ENCODE results near the gene KRR1. TPM values are rescaled to one million over a fixed set of nuclear protein-coding genes. Genes with fewer than 3 reads are reported as not detected.
"Not testable (repeated sequence)": the region's sequence is repeated elsewhere in the genome, so short reads cannot be mapped to it uniquely, and the experiment has no call there.

The KRR1 gene
- total RNA-seq, 2 experiments from 2014 or later: 81.1 to 83.9 TPM

DNA sequence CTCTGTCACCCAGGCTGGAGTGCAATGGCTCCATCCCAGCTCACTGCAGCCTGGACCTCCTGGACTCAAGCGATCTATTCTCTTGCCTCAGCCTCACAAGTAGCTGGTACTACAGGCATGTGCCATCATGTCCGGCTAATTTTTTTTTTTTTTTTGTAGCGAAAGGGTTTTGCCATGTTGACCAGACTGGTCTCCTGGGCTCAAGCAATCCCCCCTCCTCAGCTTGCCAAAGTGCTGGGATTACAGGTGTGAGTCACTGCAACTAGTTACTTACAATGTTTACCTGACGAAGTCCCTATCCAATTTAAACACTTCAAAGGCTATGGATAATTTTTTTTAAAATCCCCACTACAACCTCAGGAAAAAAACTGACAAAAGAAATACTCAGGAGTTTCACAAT lies 1.8 kb downstream of the KRR1 start:
- CTCF ChIA-PET: interaction anchor here (0.7 to 4.0 kb wide), 4 partner anchors 25 to 529 kb away, joined by 3 to 25 read pairs (median 5); no protein-coding TSS in a partner anchor
- Mint-ChIP-seq H3K36me3 (ENCODE audit: low read depth) (peaks cover 16% of the 10 kb centered on the region), H3K4me1 (ENCODE audit: low read depth) (peaks cover 32% of the 10 kb centered on the region), H3K4me3 (peak overlapping the region; percentile 95), H3K27ac (peak overlapping the region; percentile 98), H3K27me3 (ENCODE audit: low read depth) (no peaks in the 10 kb centered on the region), H3K9me3 (no peaks in the 10 kb centered on the region)
- no peak for DNase-seq
- intact Hi-C loops (cut with micrococcal nuclease): loop anchor here (2.0 to 10.0 kb wide), 4 partner anchors 821 to 1555 kb away; partner anchors contain the start of genes E2F7 and ZDHHC17

- peaks cover 34% of the 10 kb centered on the region for H3K4me1 Mint-ChIP-seq (ENCODE audit: low read depth)
- H3K27ac Mint-ChIP-seq: no peak overlapping the region
- intact Hi-C loops (cut with micrococcal nuclease): no loop called here
- no peaks in the 10 kb centered on the region for H3K27me3 Mint-ChIP-seq (ENCODE audit: low read depth)
- no peaks in the 10 kb centered on the region for H3K9me3 Mint-ChIP-seq
- no peak for DNase-seq
- CTCF ChIA-PET: interaction anchor here (0.7 to 4.0 kb wide), 7 partner anchors 15 to 522 kb away, joined by 3 to 25 read pairs (median 4); no protein-coding TSS in a partner anchor
- no peak overlapping the region for H3K4me3 Mint-ChIP-seq
- H3K36me3 Mint-ChIP-seq (ENCODE audit: low read depth): peaks cover 22% of the 10 kb centered on the region
Measured at GRCh38 chr12:75508159-75508558, 3.2 kb downstream of the KRR1 start.

- no peak overlapping the region for H3K4me3 Mint-ChIP-seq
- peaks cover 33% of the 10 kb centered on the region for H3K4me1 Mint-ChIP-seq (ENCODE audit: low read depth)
- CTCF ChIA-PET: interaction anchor here (0.7 to 4.0 kb wide), 4 partner anchors 22 to 521 kb away, joined by 3 to 25 read pairs (median 3); no protein-coding TSS in a partner anchor
- DNase-seq: no peak
- no peaks in the 10 kb centered on the region for H3K9me3 Mint-ChIP-seq
- no peaks in the 10 kb centered on the region for H3K27me3 Mint-ChIP-seq (ENCODE audit: low read depth)
- no peak overlapping the region for H3K27ac Mint-ChIP-seq
- intact Hi-C loops (cut with micrococcal nuclease): no loop called here
- peaks cover 22% of the 10 kb centered on the region for H3K36me3 Mint-ChIP-seq (ENCODE audit: low read depth)
Measured at GRCh38 chr12:75507086-75507485, 4.3 kb downstream of the KRR1 start.

DNA sequence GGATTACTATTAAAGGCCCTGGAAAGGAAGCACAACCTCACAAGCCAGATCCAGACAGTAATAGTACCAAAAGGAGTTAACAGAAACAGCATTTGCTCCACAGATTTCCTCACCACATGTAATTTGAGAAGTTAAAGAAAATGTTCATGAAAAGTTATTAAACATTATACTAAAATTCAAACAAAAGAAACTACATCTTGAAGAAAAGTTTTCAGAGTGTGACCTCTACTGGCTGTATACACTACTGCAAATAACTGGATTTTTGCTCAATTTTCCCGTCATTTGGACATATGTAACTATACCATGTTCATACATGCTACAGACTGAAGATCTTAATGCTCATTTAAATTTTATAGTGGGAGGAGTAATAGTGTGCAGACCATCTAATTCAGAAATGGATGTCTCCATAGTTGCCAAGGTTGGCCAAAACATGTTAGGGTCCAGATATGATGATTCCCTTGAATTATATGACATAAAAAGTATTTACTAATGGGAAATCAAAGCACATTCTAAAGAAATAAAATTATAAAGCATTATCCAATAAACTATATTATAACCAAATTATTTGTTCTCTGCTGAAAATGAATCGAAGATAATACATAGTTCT lies 5.6 kb downstream of the KRR1 start:
- no peaks in the 10 kb centered on the region for H3K27me3 Mint-ChIP-seq (ENCODE audit: low read depth)
- peak overlapping the region; percentile 31 for H3K27ac Mint-ChIP-seq
- DNase-seq: no peak
- no peak overlapping the region for H3K4me3 Mint-ChIP-seq
- no peaks in the 10 kb centered on the region for H3K9me3 Mint-ChIP-seq
- peaks cover 29% of the 10 kb centered on the region for H3K4me1 Mint-ChIP-seq (ENCODE audit: low read depth)
- intact Hi-C loops (cut with micrococcal nuclease): loop anchor here (1.0 kb wide), 5 partner anchors 17 to 172 kb away; partner anchors contain the start of genes GLIPR1L1 and GLIPR1L2
- H3K36me3 Mint-ChIP-seq (ENCODE audit: low read depth): peaks cover 26% of the 10 kb centered on the region
- CTCF ChIA-PET: interaction anchor here (0.9 to 2.4 kb wide), 5 partner anchors 11 to 171 kb away, joined by 3 to 27 read pairs (median 10); partner anchors contain the start of genes GLIPR1, GLIPR1L1 and GLIPR1L2

- H3K4me3 Mint-ChIP-seq: no peak overlapping the region
- no peaks in the 10 kb centered on the region for H3K27me3 Mint-ChIP-seq (ENCODE audit: low read depth)
- CTCF ChIA-PET: interaction anchor here (0.7 to 2.4 kb wide), 4 partner anchors 19 to 533 kb away, joined by 3 to 27 read pairs (median 4); no protein-coding TSS in a partner anchor
- DNase-seq: no peak
- no peaks in the 10 kb centered on the region for H3K9me3 Mint-ChIP-seq
- H3K4me1 Mint-ChIP-seq (ENCODE audit: low read depth): peaks cover 14% of the 10 kb centered on the region
- intact Hi-C loops (cut with micrococcal nuclease): no loop called here
- H3K27ac Mint-ChIP-seq: no peak overlapping the region
- H3K36me3 Mint-ChIP-seq (ENCODE audit: low read depth): peaks cover 30% of the 10 kb centered on the region
Measured at GRCh38 chr12:75503866-75504265, 7.5 kb downstream of the KRR1 start.

DNA sequence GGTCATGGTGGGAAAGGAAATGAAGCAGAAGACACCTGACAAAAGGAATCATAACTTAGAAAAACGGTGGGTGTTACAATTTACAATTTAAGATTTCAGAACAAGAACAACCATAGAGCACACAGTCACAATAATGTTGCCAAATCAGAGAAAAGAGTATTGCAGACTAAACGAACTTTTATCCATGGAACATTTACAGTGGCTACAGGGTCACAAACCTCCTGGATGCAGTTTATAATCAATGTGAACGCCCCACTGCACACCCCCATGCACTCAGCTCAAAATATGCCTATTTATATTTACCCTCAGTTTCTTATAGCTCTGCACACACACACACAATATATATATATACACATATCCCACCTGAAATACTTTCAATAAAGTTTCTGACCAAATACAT lies 8.0 kb downstream of the KRR1 start:
- H3K4me3 Mint-ChIP-seq: no peak overlapping the region
- no peak for DNase-seq
- CTCF ChIA-PET: interaction anchor here (0.7 to 2.4 kb wide), 3 partner anchors 19 to 534 kb away, joined by 3 to 27 read pairs (median 4); no protein-coding TSS in a partner anchor
- no peak overlapping the region for H3K27ac Mint-ChIP-seq
- peaks cover 13% of the 10 kb centered on the region for H3K4me1 Mint-ChIP-seq (ENCODE audit: low read depth)
- H3K9me3 Mint-ChIP-seq: no peaks in the 10 kb centered on the region
- H3K36me3 Mint-ChIP-seq (ENCODE audit: low read depth): peaks cover 33% of the 10 kb centered on the region
- intact Hi-C loops (cut with micrococcal nuclease): no loop called here
- H3K27me3 Mint-ChIP-seq (ENCODE audit: low read depth): no peaks in the 10 kb centered on the region

DNA sequence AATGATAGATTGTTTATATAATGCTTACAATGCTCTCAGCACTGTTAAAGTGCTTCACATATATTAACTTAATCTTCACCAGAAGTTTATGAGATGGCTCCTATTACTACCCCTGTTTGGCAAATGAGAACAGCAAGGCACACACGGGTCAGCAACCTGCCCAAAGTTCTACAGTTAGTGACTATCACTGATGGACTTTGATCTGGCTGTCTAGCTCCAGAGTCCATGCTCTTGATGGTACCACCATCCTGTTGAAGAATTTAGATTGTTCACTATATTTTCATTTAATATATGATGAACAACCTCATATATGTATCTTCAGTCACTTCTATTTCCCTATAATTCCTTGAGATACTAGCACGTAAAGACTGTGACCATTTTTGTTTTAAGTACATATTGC lies 20.2 kb downstream of the KRR1 start:
- Mint-ChIP-seq H3K9me3 (no peaks in the 10 kb centered on the region), H3K36me3 (ENCODE audit: low read depth) (peaks cover 5% of the 10 kb centered on the region), H3K27me3 (ENCODE audit: low read depth) (no peaks in the 10 kb centered on the region), H3K27ac (no peak overlapping the region), H3K4me3 (no peak overlapping the region), H3K4me1 (ENCODE audit: low read depth) (peaks cover 16% of the 10 kb centered on the region)
- CTCF ChIA-PET: no interaction called here
- intact Hi-C loops (cut with micrococcal nuclease): no loop called here
- no peak for DNase-seq

GRCh38 chr12:75489613-75490210 lies 21.7 kb downstream of the KRR1 start:
- peak overlapping the region; percentile 25 for H3K27ac Mint-ChIP-seq
- intact Hi-C loops (cut with micrococcal nuclease): loop anchor here (1.0 to 10.0 kb wide), 7 partner anchors 9 to 1575 kb away; partner anchors contain the start of genes E2F7, GLIPR1, GLIPR1L2 and KRR1
- DNase-seq: peak; percentile 62
- peaks cover 5% of the 10 kb centered on the region for H3K36me3 Mint-ChIP-seq (ENCODE audit: low read depth)
- no peaks in the 10 kb centered on the region for H3K9me3 Mint-ChIP-seq
- no peaks in the 10 kb centered on the region for H3K27me3 Mint-ChIP-seq (ENCODE audit: low read depth)
- CTCF ChIA-PET: no interaction called here
- H3K4me1 Mint-ChIP-seq (ENCODE audit: low read depth): peaks cover 19% of the 10 kb centered on the region
- H3K4me3 Mint-ChIP-seq: no peak overlapping the region

DNA sequence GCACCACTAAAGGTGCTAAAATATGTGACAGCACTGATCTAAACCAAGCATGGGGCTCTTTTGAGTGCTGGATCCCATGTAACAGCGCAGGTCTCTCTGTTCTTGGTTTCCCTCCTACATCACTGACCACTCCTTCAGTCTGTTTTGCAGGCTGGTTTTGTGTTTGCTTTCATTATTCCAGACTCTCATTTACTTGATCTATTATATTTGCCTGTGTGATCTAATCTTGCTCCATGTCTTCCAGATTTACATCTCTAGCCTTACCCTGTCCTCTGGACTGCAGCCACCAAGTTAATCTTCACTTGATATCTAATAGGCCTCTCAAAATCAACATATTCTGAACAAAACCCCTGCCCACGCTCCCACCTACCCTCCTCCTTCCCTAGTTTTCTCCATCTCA lies 22.2 kb downstream of the KRR1 start:
- no peaks in the 10 kb centered on the region for H3K9me3 Mint-ChIP-seq
- DNase-seq: no peak
- H3K4me1 Mint-ChIP-seq (ENCODE audit: low read depth): peaks cover 24% of the 10 kb centered on the region
- intact Hi-C loops (cut with micrococcal nuclease): loop anchor here (1.0 to 10.0 kb wide), 7 partner anchors 9 to 1576 kb away; partner anchors contain the start of genes E2F7, GLIPR1, GLIPR1L2 and KRR1
- CTCF ChIA-PET: no interaction called here
- H3K36me3 Mint-ChIP-seq (ENCODE audit: low read depth): peaks cover 5% of the 10 kb centered on the region
- no peaks in the 10 kb centered on the region for H3K27me3 Mint-ChIP-seq (ENCODE audit: low read depth)
- H3K4me3 Mint-ChIP-seq: no peak overlapping the region
- peak overlapping the region; percentile 25 for H3K27ac Mint-ChIP-seq

GRCh38 chr12:75488553-75488952 lies 22.9 kb downstream of the KRR1 start:
- CTCF ChIA-PET: interaction anchor here (0.8 to 0.9 kb wide), 2 partner anchors 12 to 154 kb away, joined by 3 to 5 read pairs; partner anchors contain the start of gene GLIPR1L1
- no peaks in the 10 kb centered on the region for H3K9me3 Mint-ChIP-seq
- H3K27ac Mint-ChIP-seq: no peak overlapping the region
- no peaks in the 10 kb centered on the region for H3K27me3 Mint-ChIP-seq (ENCODE audit: low read depth)
- intact Hi-C loops (cut with micrococcal nuclease): loop anchor here (2.0 to 10.0 kb wide), 3 partner anchors 966 to 1576 kb away; partner anchors contain the start of genes E2F7 and ZDHHC17
- H3K36me3 Mint-ChIP-seq (ENCODE audit: low read depth): peaks cover 3% of the 10 kb centered on the region
- no peak overlapping the region for H3K4me3 Mint-ChIP-seq
- DNase-seq: peak; percentile 11
- peaks cover 29% of the 10 kb centered on the region for H3K4me1 Mint-ChIP-seq (ENCODE audit: low read depth)

DNA sequence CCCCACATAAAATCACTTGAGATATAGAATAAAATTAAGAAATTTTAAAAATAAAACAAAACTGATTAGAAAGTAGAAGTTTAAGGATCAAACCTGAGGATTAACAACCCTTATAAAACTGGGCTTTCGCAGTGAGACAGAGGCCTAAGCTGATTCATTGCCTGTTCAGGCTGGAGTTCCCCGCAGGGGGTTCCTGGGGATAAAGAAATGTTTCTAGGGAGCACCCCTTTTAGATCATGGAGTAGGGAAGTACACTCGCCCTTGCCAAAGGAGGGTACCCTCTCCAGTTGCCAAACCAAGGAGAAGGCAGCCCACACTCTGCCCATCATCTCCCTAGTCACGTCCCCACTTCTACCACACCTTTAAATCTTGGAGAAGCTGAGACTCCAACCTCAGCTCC lies 24.1 kb downstream of the KRR1 start:
- H3K27ac Mint-ChIP-seq: no peak overlapping the region
- H3K4me3 Mint-ChIP-seq: no peak overlapping the region
- peaks cover 39% of the 10 kb centered on the region for H3K4me1 Mint-ChIP-seq (ENCODE audit: low read depth)
- no peaks in the 10 kb centered on the region for H3K27me3 Mint-ChIP-seq (ENCODE audit: low read depth)
- H3K36me3 Mint-ChIP-seq (ENCODE audit: low read depth): peaks cover 3% of the 10 kb centered on the region
- no peak for DNase-seq
- H3K9me3 Mint-ChIP-seq: no peaks in the 10 kb centered on the region
- CTCF ChIA-PET: interaction anchor here (0.5 to 1.1 kb wide), 3 partner anchors 8 to 50 kb away, joined by 3 to 4 read pairs (median 3); no protein-coding TSS in a partner anchor
- intact Hi-C loops (cut with micrococcal nuclease): loop anchor here (10.0 kb wide), 2 partner anchors 1277 to 1577 kb away; partner anchors contain the start of genes E2F7 and ZDHHC17

DNA sequence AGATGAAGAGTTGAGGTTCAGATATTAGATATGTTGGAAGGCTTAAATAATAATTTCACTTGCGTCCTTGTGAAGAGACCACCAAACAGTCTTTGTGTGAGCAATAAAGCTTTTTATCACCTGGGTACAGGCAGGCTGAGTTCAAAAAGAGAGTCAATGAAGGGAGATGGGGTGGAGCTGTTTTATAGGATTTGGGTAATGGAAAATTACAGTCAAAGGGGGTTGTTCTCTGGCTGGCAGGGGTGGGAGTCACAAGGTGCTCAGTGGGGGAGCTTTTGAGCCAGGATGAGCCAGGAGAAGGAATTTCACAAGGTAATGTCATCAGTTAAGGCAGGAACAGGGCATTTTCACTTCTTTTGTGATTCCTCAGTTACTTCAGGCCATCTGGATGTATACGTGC lies 27.0 kb downstream of the KRR1 start:
- peaks cover 58% of the 10 kb centered on the region for H3K4me1 Mint-ChIP-seq (ENCODE audit: low read depth)
- H3K27me3 Mint-ChIP-seq (ENCODE audit: low read depth); DNase-seq; H3K27ac Mint-ChIP-seq; H3K9me3 Mint-ChIP-seq; H3K36me3 Mint-ChIP-seq (ENCODE audit: low read depth); H3K4me3 Mint-ChIP-seq: not testable (repeated sequence)
- CTCF ChIA-PET: interaction anchor here (0.6 to 4.6 kb wide), 21 partner anchors 8 to 1102 kb away, joined by 3 to 27 read pairs (median 5); partner anchors contain the start of genes GLIPR1L1 and PHLDA1
- intact Hi-C loops (cut with micrococcal nuclease): loop anchor here (5.0 to 10.0 kb wide), 3 partner anchors 158 to 1580 kb away; partner anchors contain the start of genes E2F7 and ZDHHC17

Measured in activated naive CD4-positive, alpha-beta T cell treated with anti-CD3 and anti-CD28 coated beads for 36 hours (primary cell).